OCI-LY7 (cell line): Measurements from ENCODE around the gene AKR1C4.

ENCODE experiments used
- EZH2phosphoT487 ChIP-seq: fragments of 200-600 bp; sonication (generic); IDR thresholded peaks from 2 replicates; pipeline ENCODE4 v1.6.1; 2018; ENCODE audit warnings: low read depth, borderline replicate concordance, mild to moderate bottlenecking, mixed run types, antibody characterized with exemption, low read length, moderate library complexity, mixed read lengths
- TF ChIP-seq, protein P1 (sequence below): fragments of 200-600 bp; sonication (generic); conservative IDR thresholded peaks from 2 replicates; pipeline ENCODE4 v1.5.1; 2014; ENCODE audit warnings: mild to moderate bottlenecking, antibody characterized with exemption, low read length, moderate library complexity, mixed read lengths

DNA sequence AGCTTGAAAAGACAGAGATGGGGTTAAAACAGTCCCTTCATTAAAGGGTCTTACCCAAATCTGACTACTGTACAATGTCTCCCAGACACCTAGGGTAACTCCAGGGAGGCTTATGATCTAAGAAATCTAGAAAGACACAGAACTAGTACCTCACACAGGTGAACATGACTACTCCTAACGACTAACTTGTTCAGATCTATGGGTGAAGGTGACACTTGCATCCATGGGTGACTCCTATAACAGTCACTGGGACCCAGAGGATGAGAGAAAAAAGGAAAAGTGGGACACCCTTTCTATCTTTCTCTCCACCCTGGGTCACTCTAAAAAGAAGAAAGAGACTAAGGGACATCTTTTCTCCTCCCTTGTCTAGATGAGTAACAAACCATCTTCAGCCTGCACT, 30.9 kb upstream of the AKR1C4 start:
- TF ChIP-seq, protein P1, sequence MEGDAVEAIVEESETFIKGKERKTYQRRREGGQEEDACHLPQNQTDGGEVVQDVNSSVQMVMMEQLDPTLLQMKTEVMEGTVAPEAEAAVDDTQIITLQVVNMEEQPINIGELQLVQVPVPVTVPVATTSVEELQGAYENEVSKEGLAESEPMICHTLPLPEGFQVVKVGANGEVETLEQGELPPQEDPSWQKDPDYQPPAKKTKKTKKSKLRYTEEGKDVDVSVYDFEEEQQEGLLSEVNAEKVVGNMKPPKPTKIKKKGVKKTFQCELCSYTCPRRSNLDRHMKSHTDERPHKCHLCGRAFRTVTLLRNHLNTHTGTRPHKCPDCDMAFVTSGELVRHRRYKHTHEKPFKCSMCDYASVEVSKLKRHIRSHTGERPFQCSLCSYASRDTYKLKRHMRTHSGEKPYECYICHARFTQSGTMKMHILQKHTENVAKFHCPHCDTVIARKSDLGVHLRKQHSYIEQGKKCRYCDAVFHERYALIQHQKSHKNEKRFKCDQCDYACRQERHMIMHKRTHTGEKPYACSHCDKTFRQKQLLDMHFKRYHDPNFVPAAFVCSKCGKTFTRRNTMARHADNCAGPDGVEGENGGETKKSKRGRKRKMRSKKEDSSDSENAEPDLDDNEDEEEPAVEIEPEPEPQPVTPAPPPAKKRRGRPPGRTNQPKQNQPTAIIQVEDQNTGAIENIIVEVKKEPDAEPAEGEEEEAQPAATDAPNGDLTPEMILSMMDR, result no peak
- no peak for TF ChIP-seq EZH2phosphoT487
